GM21825 (cell line): ENCODE data around the gene AUTS2.

ENCODE experiments used
- ATAC-seq: cut with Tn5 transposase; IDR thresholded peaks from one replicate; pipeline ENCODE4 v1.9.1; 2021; ENCODE audit warnings: mild to moderate bottlenecking, moderate library complexity; ENCODE audit not compliant: unreplicated experiment

AUTS2 gene

DNA sequence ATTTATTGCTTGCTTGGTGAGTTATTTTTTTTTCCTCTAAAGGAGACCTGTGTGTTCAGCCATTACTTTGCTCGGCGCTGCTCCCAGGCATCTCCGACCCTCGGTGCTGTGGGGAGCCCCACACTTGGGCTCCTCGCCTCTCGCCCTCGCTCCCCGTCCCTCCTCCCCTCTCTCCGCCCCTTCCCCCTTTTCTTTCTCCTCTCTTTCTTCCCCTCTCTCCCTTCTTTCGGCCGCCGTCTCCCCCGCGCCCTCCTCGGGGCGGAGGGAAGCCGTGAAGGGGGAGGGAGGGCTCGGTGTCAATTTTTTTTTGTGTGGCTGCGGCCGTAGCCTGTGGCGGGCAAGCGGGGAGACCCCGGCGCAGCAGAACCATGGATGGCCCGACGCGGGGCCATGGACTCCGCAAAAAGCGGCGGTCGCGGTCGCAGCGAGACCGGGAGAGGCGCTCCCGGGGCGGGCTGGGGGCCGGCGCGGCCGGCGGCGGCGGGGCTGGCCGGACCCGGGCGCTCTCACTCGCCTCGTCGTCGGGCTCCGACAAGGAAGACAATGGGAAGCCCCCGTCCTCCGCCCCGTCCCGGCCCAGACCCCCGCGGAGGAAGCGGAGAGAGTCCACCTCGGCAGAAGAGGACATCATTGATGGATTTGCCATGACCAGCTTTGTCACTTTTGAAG is 1.1 kb downstream of the AUTS2 start:
- no peak for ATAC-seq

DNA sequence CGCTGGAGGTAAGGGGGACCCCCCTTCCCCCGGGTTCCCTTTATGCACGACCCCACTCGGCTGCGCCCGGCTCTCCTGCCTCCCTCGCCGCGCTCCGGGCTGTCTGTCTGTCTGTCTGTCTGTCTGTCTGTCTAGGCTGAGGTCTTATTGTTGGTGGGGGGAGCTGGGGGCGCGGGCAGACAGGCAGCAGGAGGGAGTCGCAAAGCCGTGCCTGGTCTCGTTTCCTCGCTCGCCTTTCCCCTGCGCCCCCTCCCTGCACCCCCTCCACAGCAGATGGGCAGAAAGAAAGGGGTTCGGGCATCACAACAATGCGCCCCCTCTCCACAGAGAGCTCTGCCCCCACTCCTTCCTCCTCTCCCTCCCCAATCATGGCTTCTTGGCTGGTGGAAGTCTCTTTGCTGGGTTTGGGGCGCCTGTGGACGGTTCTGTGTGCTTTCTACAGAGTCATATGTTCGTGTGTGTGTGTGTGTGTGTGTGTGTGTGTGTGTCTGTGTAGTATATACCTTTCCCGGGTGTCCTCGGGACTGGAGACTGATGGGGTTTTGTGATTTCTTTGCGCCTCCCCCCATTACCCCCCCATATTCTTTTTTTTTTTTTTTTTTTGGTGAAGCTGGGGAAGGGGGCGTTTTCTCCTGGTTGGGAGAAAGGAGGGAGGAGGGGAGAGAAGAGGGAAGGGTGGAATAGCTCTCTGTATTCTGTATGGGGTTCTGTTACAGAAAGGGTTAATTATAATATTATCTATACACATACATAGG is 1.9 kb downstream of the AUTS2 start:
- ATAC-seq, result no peak

GRCh38 chr7:69600710-69601519 is 2.6 kb downstream of the AUTS2 start:
- no peak for ATAC-seq

DNA sequence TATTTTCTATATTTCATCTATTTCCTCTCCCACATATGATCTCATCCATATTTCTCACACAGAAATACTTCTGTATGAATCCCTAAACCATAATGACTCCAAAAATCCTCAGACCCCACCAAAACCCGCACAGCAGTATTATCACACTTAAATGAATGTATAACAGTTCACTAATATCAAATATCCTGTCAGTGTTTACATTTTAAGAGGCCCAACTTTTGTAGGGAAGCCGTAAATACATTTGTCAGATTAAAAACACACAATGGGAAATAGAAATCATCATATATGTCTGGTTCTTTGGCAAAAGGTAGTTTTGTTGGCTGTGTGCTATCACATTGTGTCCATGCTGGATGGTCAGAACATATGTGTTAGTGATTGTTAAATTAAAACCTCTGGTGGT is 4.2 kb downstream of the AUTS2 start:
- no peak for ATAC-seq

DNA sequence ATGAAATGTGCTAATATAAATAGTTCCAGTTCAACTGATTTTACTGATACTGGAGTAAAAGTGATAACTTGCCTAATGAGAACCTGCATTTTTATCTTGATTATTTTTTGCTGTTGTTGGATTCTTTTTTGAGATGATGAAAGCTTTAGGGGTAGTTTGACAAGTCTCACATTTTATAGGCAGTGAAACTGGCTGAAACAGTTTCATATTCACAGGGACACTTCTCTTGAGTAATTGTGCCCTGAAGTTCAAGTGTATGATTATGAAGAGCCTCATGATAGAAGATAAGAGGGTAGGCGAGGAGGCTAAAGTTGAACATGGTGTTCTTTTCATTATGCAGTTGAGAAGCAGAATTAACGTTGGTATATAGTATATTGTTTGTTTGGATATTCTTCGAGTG is 5.1 kb downstream of the AUTS2 start:
- no peak for ATAC-seq

DNA sequence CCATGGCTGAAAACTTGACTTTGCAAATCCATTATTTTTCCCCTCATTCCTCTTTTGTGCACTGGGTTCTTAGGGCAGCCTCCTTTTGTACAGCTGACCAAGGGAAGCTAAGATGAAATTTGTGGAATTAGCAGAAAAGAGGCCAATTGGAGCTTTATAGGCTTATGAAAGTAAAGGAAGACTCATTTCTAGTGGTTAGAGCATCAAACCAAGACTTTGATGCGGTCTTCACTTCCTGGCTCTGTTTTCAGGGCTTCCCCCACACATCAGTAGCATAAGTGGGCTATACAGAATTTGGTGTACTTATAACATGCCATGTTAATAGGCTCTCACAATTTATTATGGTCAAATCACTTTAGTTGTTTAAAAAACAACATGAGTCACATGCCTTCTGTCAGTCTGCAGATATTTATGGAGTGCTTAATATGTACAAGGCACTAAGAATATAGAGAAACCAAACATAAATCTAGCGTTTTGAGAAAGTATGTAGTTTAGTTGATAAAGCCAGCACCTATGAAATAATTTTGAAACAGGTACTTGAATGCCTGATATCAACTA is 5.7 kb downstream of the AUTS2 start:
- peak; percentile 71 for ATAC-seq

DNA sequence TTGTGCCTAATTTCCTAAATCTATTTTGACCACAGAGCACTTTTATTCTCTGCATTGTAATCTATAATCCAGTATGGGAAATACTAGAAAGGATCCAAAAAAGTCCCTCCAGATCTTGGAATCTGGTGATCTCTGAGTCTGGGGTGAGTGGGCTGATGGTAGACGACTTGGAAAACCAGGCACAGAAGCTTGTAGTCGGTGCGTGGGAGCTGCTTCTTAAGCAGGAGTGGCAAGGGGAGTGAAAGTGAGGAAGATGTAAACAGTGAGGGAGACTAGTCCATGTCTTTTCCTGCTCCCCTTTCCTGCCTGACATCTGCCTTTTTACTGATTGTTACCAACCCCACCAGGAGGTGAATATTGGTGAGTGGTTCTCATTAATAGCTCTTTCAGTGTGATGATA is 6.8 kb downstream of the AUTS2 start:
- no peak for ATAC-seq

DNA sequence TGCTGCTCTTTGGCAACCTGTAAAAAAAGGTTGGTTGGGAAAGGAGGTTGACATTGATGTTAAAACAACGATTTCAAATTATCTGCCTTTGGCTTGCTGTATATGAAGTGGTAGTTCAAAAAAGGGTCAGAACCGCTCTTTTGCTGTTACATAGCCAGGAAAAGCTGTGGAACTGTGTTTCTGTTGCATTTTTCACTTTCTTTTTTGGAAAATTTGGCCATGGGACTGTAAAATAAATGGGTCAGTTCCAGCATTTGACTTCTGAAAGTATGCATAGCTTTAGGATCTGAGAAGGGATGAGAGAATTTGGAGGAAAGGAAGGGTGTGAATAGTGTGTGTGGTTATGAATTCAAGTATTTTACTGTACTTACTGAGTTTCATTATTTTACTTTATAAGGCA is 7.3 kb downstream of the AUTS2 start:
- ATAC-seq, result no peak

DNA sequence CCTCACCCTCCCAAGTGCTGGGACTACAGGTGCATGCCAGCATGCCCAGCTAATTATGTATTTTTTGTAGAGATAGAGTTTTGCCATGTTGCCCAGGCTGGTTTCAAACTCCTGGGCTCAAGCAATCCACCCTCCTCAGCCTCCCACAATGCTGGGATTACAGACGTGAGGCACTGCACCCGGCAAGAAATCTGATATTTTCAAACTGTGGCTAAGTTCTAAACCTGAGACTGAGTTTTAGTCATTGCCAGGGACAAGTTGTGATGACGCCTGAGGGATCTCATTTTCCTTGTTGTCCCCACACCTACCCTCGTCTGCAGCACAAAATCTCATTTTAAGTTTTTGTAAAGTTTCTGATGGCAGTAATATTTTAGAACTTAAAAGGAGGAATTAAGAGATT is 9.8 kb downstream of the AUTS2 start:
- no peak for ATAC-seq

- ATAC-seq, result no peak
These were observed 10.6 kb downstream of the AUTS2 start for GRCh38 chr7:69608878-69609277.

- ATAC-seq, result no peak
These were observed 11.5 kb downstream of the AUTS2 start for GRCh38 chr7:69609541-69610373.

- ATAC-seq, result no peak
These were observed 12.3 kb downstream of the AUTS2 start for GRCh38 chr7:69610374-69611084.

GRCh38 chr7:69612981-69613380 is 14.7 kb downstream of the AUTS2 start:
- no peak for ATAC-seq

DNA sequence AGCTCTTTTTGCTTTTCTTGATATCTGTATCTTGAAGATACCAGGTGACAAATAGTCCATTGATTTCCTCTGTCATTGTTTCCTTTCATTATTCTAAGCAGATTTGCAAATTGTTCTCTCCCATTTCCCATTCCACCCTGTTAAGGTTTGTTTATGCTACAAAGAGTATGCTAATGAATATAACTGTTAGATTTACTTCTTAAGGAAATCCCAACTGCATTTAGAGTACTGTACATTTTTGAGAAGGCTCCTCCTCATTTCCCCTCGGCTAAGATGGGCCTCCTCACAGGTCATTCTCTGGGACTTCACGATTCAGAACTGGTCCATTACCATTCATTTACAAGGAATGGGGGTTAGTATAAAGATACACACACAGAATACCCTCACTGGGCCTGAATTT is 15.6 kb downstream of the AUTS2 start:
- ATAC-seq, result no peak

- ATAC-seq, result no peak
These were observed 17.4 kb downstream of the AUTS2 start for GRCh38 chr7:69615685-69616084.

- ATAC-seq, result no peak
These were observed 19.1 kb downstream of the AUTS2 start for GRCh38 chr7:69617364-69617763.

DNA sequence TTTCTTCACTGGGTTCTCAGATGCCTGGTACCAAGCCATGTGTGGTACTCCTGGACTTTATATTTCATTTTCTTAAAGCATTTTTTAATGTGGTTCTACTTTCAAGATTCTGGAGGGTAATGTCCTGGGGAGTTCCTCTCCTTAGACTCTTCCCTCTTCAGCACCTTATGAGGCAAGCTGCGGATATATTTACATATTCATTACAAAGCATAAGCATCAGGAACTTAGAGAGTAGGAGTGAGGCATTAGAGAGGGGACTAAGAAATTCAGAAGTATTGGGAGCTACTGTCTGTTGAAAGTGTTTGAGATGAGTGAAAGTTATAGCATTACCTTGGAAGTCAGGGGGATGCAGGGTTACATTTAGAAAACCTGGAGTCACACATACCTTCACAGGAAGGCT is 20.8 kb downstream of the AUTS2 start:
- ATAC-seq, result no peak

- no peak for ATAC-seq
These were observed 21.4 kb downstream of the AUTS2 start for GRCh38 chr7:69619635-69620034.

GRCh38 chr7:69620063-69620462 is 21.8 kb downstream of the AUTS2 start:
- ATAC-seq, result no peak

- ATAC-seq, result no peak
These were observed 22.4 kb downstream of the AUTS2 start for GRCh38 chr7:69620650-69621049.
